H1 (cell line): ENCODE data around the gene LTBP1. TPM values are rescaled to one million over a fixed set of nuclear protein-coding genes. Genes with fewer than 3 reads are reported as not detected.

Source experiments
- CTCF ChIA-PET: fragments of 300-600 bp; sonication (Branson Sonifier 250); formaldehyde crosslinking; loops from one replicate; lab custom pipeline; 2021; ENCODE audit not compliant: partially characterized antibody; lab: Charles Lee
- POLR2A ChIA-PET: fragments of 300-600 bp; sonication (Branson Sonifier 250); formaldehyde crosslinking; loops from one replicate; lab custom pipeline; 2021; ENCODE audit warnings: inconsistent platforms; ENCODE audit not compliant: partially characterized antibody; lab: Charles Lee
- DNase-seq, 2 experiments: peaks; one replicate each; pipeline versions ENCODE4 v3.0.0 to v3.0.0-alpha.2; 2010 to 2022; ENCODE audit warnings: low spot score in 2 of 2, low read depth in 1 of 2, mixed read lengths in 1 of 2
- FAIRE-seq: peaks from 2 replicates; lab custom pipeline; 2011; peaks lifted over from hg19 to GRCh38; lab: Jason Lieb, UNC
- H2AFZ ChIP-seq: 2 replicates; pipeline ENCODE4 v1.8.1; 2012; ENCODE audit warnings: low read length, inconsistent platforms
- H2AK5ac ChIP-seq: 2 replicates; pipeline ENCODE4 v1.6.1; 2013; ENCODE audit warnings: low read depth, low read length
- H2BK120ac ChIP-seq: replicated peaks from 2 replicates; pipeline ENCODE3; 2013; ENCODE audit warnings: low read depth, low read length, inconsistent platforms
- H2BK12ac ChIP-seq: 2 replicates; pipeline ENCODE4 v1.6.1; 2013; ENCODE audit warnings: low read depth, low read length
- H2BK15ac ChIP-seq: 2 replicates; pipeline ENCODE4 v1.6.1; 2013; ENCODE audit warnings: low read length
- H2BK20ac ChIP-seq: 2 replicates; pipeline ENCODE4 v1.6.1; 2013; ENCODE audit warnings: low read length
- H2BK5ac ChIP-seq: 2 replicates; pipeline ENCODE4 v1.6.1; 2013; ENCODE audit warnings: low read depth, low read length
- H3K14ac ChIP-seq: 2 replicates; pipeline ENCODE4 v1.6.1; 2013; ENCODE audit warnings: inconsistent platforms; ENCODE audit not compliant: insufficient read length
- H3K18ac ChIP-seq: 2 replicates; pipeline ENCODE4 v1.6.1; 2013; ENCODE audit warnings: low read length; ENCODE audit errors: extremely low read depth
- H3K23ac ChIP-seq: 2 replicates; pipeline ENCODE4 v1.6.1; 2013; ENCODE audit warnings: inconsistent platforms; ENCODE audit not compliant: insufficient read length
- H3K23me2 ChIP-seq: 2 replicates; pipeline ENCODE4 v1.6.1; 2013; ENCODE audit warnings: low read depth, low read length
- H3K27ac ChIP-seq: 2 replicates; pipeline ENCODE4 v1.6.1; 2011; ENCODE audit warnings: low read depth, low read length, inconsistent platforms
- H3K27me3 ChIP-seq, 4 experiments: replicated peaks in 1 of 4; 1 replicate in 1 of 4; 2 replicates in 3 of 4; pipeline versions ENCODE4 v1.6.1 to v1.8.1; 2011 to 2013; ENCODE audit warnings: low read length in 3 of 4, mild to moderate bottlenecking in 3 of 4, inconsistent platforms in 2 of 4, mixed read lengths in 2 of 4, moderate library complexity in 1 of 4; ENCODE audit not compliant: control insufficient read depth in 3 of 4, insufficient read depth in 3 of 4; ENCODE audit errors: extremely low read depth in 1 of 4
- H3K36me3 ChIP-seq, 4 experiments: 2 replicates each; pipeline versions ENCODE4 v1.6.1 to v1.8.1; 2011 to 2013; ENCODE audit warnings: mild to moderate bottlenecking in 4 of 4, low read length in 3 of 4, moderate library complexity in 2 of 4, control low read depth in 1 of 4, inconsistent platforms in 1 of 4; ENCODE audit not compliant: insufficient read depth in 4 of 4, control insufficient read depth in 2 of 4
- H3K4ac ChIP-seq: replicated peaks from 2 replicates; pipeline ENCODE3; 2013; ENCODE audit warnings: low read length, low read depth, mixed read lengths, inconsistent platforms; ENCODE audit not compliant: insufficient read length
- H3K4me1 ChIP-seq, 4 experiments: replicated peaks in 1 of 4; 1 replicate in 1 of 4; 2 replicates in 3 of 4; pipeline versions ENCODE4 v1.6.1 to v1.8.1; 2011 to 2013; ENCODE audit warnings: low read length in 3 of 4, inconsistent platforms in 2 of 4, mixed read lengths in 1 of 4; ENCODE audit not compliant: insufficient read depth in 4 of 4, control insufficient read depth in 3 of 4
- H3K4me2 ChIP-seq, 2 experiments: 2 replicates each; pipeline versions ENCODE4 v1.6.1 to v1.8.1; 2011 to 2013; ENCODE audit warnings: low read depth in 2 of 2, low read length in 2 of 2, control low read depth in 1 of 2, inconsistent platforms in 1 of 2, mild to moderate bottlenecking in 1 of 2; ENCODE audit not compliant: insufficient read depth in 1 of 2
- H3K4me3 ChIP-seq, 4 experiments: fragments of 200-600, 300-600 bp in 1 of 4; sonication (generic), shearing (Covaris generic), sonication (Bioruptor Twin) in 1 of 4; 2 replicates each; pipeline versions ENCODE4 v1.5.1 to v1.8.1; 2011 to 2016; ENCODE audit warnings: low read length in 4 of 4, low read depth in 3 of 4, control low read depth in 2 of 4, inconsistent platforms in 2 of 4, mild to moderate bottlenecking in 2 of 4, mixed read lengths in 1 of 4, moderate library complexity in 1 of 4; ENCODE audit not compliant: insufficient read depth in 2 of 4; ENCODE audit errors: extremely low read depth in 1 of 4
- H3K56ac ChIP-seq: replicated peaks from 2 replicates; pipeline ENCODE3; 2013; ENCODE audit warnings: low read depth, mild to moderate bottlenecking, mixed read lengths, low read length, inconsistent platforms; ENCODE audit not compliant: insufficient read length
- H3K79me1 ChIP-seq: 2 replicates; pipeline ENCODE4 v1.6.1; 2013; ENCODE audit warnings: low read depth, low read length, control low read depth
- H3K79me2 ChIP-seq, 2 experiments: 2 replicates each; pipeline versions ENCODE4 v1.6.1 to v1.8.1; 2012 to 2013; ENCODE audit warnings: low read length in 2 of 2, mild to moderate bottlenecking in 2 of 2, inconsistent platforms in 1 of 2; ENCODE audit not compliant: insufficient read depth in 2 of 2, control insufficient read depth in 1 of 2
- H3K9ac ChIP-seq, 4 experiments: replicated peaks in 1 of 4; 1 replicate in 1 of 4; 2 replicates in 3 of 4; pipeline versions ENCODE4 v1.6.1 to v1.8.1; 2011 to 2013; ENCODE audit warnings: low read depth in 3 of 4, low read length in 3 of 4, control low read depth in 2 of 4, mild to moderate bottlenecking in 2 of 4, moderate library complexity in 2 of 4, inconsistent platforms in 1 of 4; ENCODE audit errors: extremely low read depth in 1 of 4
- H3K9me3 ChIP-seq, 2 experiments: 2 replicates each; pipeline versions ENCODE4 v1.6.1 to v1.8.1; 2012 to 2013; ENCODE audit warnings: mild to moderate bottlenecking in 2 of 2, moderate library complexity in 2 of 2, control low read depth in 1 of 2, inconsistent platforms in 1 of 2, low read depth in 1 of 2, low read length in 1 of 2, mixed read lengths in 1 of 2; ENCODE audit not compliant: insufficient read depth in 2 of 2
- H4K20me1 ChIP-seq, 2 experiments: replicated peaks in 1 of 2; 2 replicates each; pipeline versions ENCODE3 to v1.8.1; 2011 to 2013; ENCODE audit warnings: inconsistent platforms in 2 of 2, low read length in 2 of 2, mild to moderate bottlenecking in 1 of 2; ENCODE audit not compliant: insufficient read depth in 2 of 2, control insufficient read depth in 1 of 2
- H4K5ac ChIP-seq: 2 replicates; pipeline ENCODE4 v1.6.1; 2013; ENCODE audit warnings: low read length, low read depth, mixed read lengths, inconsistent platforms; ENCODE audit not compliant: insufficient read length
- H4K8ac ChIP-seq: 2 replicates; pipeline ENCODE4 v1.8.0; 2013; ENCODE audit warnings: mild to moderate bottlenecking, moderate library complexity, low read length, inconsistent platforms; ENCODE audit not compliant: insufficient read depth; ENCODE audit errors: extremely low read depth
- H4K91ac ChIP-seq: replicated peaks from 2 replicates; pipeline ENCODE3; 2013; ENCODE audit warnings: low read length, mixed read lengths, inconsistent platforms; ENCODE audit not compliant: insufficient read length
- BACH1 ChIP-seq: IDR thresholded peaks from 2 replicates; pipeline ENCODE4 v1.6.1; 2012; ENCODE audit warnings: low read length, improper control_type of control experiment
- CTCF ChIP-seq, 3 experiments: IDR thresholded peaks; 1 replicate in 2 of 3; 2 replicates in 1 of 3; pipeline versions ENCODE4 v1.5.1 to v1.6.1; 2011; ENCODE audit warnings: low read length in 3 of 3, mild to moderate bottlenecking in 3 of 3, inconsistent platforms in 2 of 3, low read depth in 1 of 3, moderate library complexity in 1 of 3; ENCODE audit not compliant: insufficient read depth in 1 of 3; ENCODE audit errors: control extremely low read depth in 1 of 3
- EGR1 ChIP-seq: IDR thresholded peaks from 2 replicates; pipeline ENCODE4 v1.6.1; 2011; ENCODE audit warnings: low read depth, low read length, borderline replicate concordance
- JUND ChIP-seq: IDR thresholded peaks from 2 replicates; pipeline ENCODE4 v1.6.1; 2011; ENCODE audit warnings: mild to moderate bottlenecking, improper control_type of control experiment, low read length
- POLR2A ChIP-seq, 2 experiments: IDR thresholded peaks; 1 replicate in 1 of 2; 2 replicates in 1 of 2; pipeline ENCODE4 v1.6.1; 2011; ENCODE audit warnings: low read depth in 2 of 2, low read length in 2 of 2, mild to moderate bottlenecking in 2 of 2; ENCODE audit errors: control extremely low read depth in 1 of 2
- WGBS, 2 experiments: shearing (Covaris generic) in 1 of 2; methylation state at CpG; one replicate each; pipeline versions ENCODE4 v1.1.6 to v1.1.7; 2013 to 2015; ENCODE audit warnings: low lambda C conversion rate in 2 of 2, mixed read lengths in 2 of 2, inconsistent platforms in 1 of 2, low coverage in 1 of 2, missing lambda C conversion rate in 1 of 2; ENCODE audit not compliant: insufficient replicate concordance in 2 of 2, insufficient coverage in 1 of 2, insufficient read length in 1 of 2; ENCODE audit errors: extremely low coverage in 1 of 2, missing lambda C conversion rate in 1 of 2; 5-methylcytosine and 5-hydroxymethylcytosine counted together
- polyA plus RNA-seq, 7 experiments: library from polyadenylated mRNA; depleted of rRNA in 3 of 7; stranded (reverse) in 5 of 7; unstranded in 2 of 7; fragments of >200 nt in 5 of 7; fragments of 200-250 nt in 2 of 7; gene quantifications; 1 replicate in 5 of 7; 2 replicates in 1 of 7; 4 replicates in 1 of 7; pipeline versions ENCODE4 v1.2.1 to v1.2.3, GENCODE V29; 2011 to 2013; ENCODE audit warnings: missing spikeins in 2 of 7, mixed read lengths in 2 of 7
- total RNA-seq: library from RNA; stranded (reverse); fragmentation: NEBNext Ultra II Directional; extraction: Animal tissue kit (Norgen Biotek cat#: 25700); gene quantifications from 2 replicates; pipeline ENCODE4 v1.2.1, GENCODE V29; 2021

LTBP1 gene
- total and polyA plus RNA-seq, 2 of the 8 experiments (the other 6 are each of a cell fraction or from before 2014, with no cell fraction given), result 15.4 to 24.7 TPM

GRCh38 chr2:32923109-32923508, 23.6 kb upstream of the LTBP1 start:
- no peaks in the 10 kb centered on the region for H3K9me3 ChIP-seq
- no peak overlapping the region for H3K14ac ChIP-seq
- no peak for TF ChIP-seq JUND
- TF ChIP-seq EGR1, result no peak
- TF ChIP-seq POLR2A (IDR thresholded peaks at IDR 0.05; ENCODE audit: control extremely low read depth in 1 of 2, low read depth in 2 of 2, low read length in 2 of 2), result no peak
- TF ChIP-seq CTCF (IDR thresholded peaks at IDR 0.05; ENCODE audit: control extremely low read depth in 1 of 3, insufficient read depth in 1 of 3, low read depth in 1 of 3, low read length in 3 of 3), result no peak
- TF ChIP-seq BACH1, result no peak
- no peak for FAIRE-seq
- H4K20me1 ChIP-seq, result no peaks in the 10 kb centered on the region
- POLR2A ChIA-PET, result no interaction called here
- H3K23ac ChIP-seq, result no peak overlapping the region
- H3K56ac ChIP-seq, result no peak overlapping the region
- H3K9ac ChIP-seq, result no peak overlapping the region
- no peak overlapping the region for H4K8ac ChIP-seq
- H3K4me3 ChIP-seq, result no peak overlapping the region
- H3K4me1 ChIP-seq, result peaks cover 0 to 7% (median 3%) of the 10 kb centered on the region in 4 experiments; a peak in 3 of 7 replicates
- H3K4me2 ChIP-seq, result no peak overlapping the region
- no peak overlapping the region for H3K27ac ChIP-seq
- no peaks in the 10 kb centered on the region for H3K79me1 ChIP-seq
- H3K4ac ChIP-seq, result no peak overlapping the region
- no peak overlapping the region for H2AFZ ChIP-seq
- H2BK12ac ChIP-seq, result no peak overlapping the region
- CTCF ChIA-PET, result interaction anchor here (0.7 to 1.7 kb wide), 3 partner anchors 12 to 79 kb away, joined by 3 to 8 read pairs (median 3); no protein-coding TSS in a partner anchor
- no peak overlapping the region for H4K91ac ChIP-seq
- no peaks in the 10 kb centered on the region for H3K23me2 ChIP-seq
- no peaks in the 10 kb centered on the region for H3K27me3 ChIP-seq
- no peaks in the 10 kb centered on the region for H3K36me3 ChIP-seq
- no peaks in the 10 kb centered on the region for H3K79me2 ChIP-seq
- H2AK5ac ChIP-seq, result no peak overlapping the region
- no peak overlapping the region for H2BK20ac ChIP-seq
- no peak overlapping the region for H2BK120ac ChIP-seq
- H2BK5ac ChIP-seq, result no peak overlapping the region
- no peak overlapping the region for H4K5ac ChIP-seq
- no peak overlapping the region for H3K18ac ChIP-seq
- 90% methylated on average over 2 of the region's 2 CpGs; no CpG with 5 or more reads in 1 of the 2 experiments for WGBS, 2 experiments
- no peak for DNase-seq
- no peak overlapping the region for H2BK15ac ChIP-seq
